DMS153 (cell line): ENCODE data around the gene CLMN.

Experiments
- DNase-seq: peaks from one replicate; lab custom pipeline; 2025; lab: John Stamatoyannopoulos, UW

Gene CLMN

GRCh38 chr14:95301527-95302187 lies 18.1 kb downstream of the CLMN start:
- no peak for DNase-seq

GRCh38 chr14:95300697-95301526 lies 18.8 kb downstream of the CLMN start:
- DNase-seq = no peak

- no peak for DNase-seq
Observed at GRCh38 chr14:95300002-95300696, 19.6 kb downstream of the CLMN start.

GRCh38 chr14:95299271-95299670 lies 20.4 kb downstream of the CLMN start:
- DNase-seq = peak; percentile 59

- no peak for DNase-seq
Observed at GRCh38 chr14:95297832-95298231, 21.9 kb downstream of the CLMN start.

GRCh38 chr14:95296966-95297365 lies 22.7 kb downstream of the CLMN start:
- DNase-seq = no peak

- no peak for DNase-seq
Observed at GRCh38 chr14:95295600-95296376, 23.9 kb downstream of the CLMN start.

- DNase-seq = peak; percentile 80
Observed at GRCh38 chr14:95294834-95295599, 24.7 kb downstream of the CLMN start.

GRCh38 chr14:95294320-95294719 lies 25.4 kb downstream of the CLMN start:
- no peak for DNase-seq

GRCh38 chr14:95293449-95293848 lies 26.3 kb downstream of the CLMN start:
- DNase-seq = no peak

GRCh38 chr14:95292660-95293425 lies 26.9 kb downstream of the CLMN start:
- no peak for DNase-seq

GRCh38 chr14:95291859-95292542 lies 27.7 kb downstream of the CLMN start:
- DNase-seq = peak; percentile 51

- peak; percentile 93 for DNase-seq
Observed at GRCh38 chr14:95290871-95291431, 28.8 kb downstream of the CLMN start.

- no peak for DNase-seq
Observed at GRCh38 chr14:95290021-95290420, 29.7 kb downstream of the CLMN start.

- no peak for DNase-seq
Observed at GRCh38 chr14:95289323-95290010, 30.2 kb downstream of the CLMN start.

- DNase-seq = no peak
Observed at GRCh38 chr14:95288672-95289322, 30.9 kb downstream of the CLMN start.

- peak; percentile 37 for DNase-seq
Observed at GRCh38 chr14:95287176-95287754, 32.4 kb downstream of the CLMN start.

- no peak for DNase-seq
Observed at GRCh38 chr14:95286645-95287044, 33.1 kb downstream of the CLMN start.
